Measurements from ENCODE around the gene LUM. TPM values are rescaled to one million over a fixed set of nuclear protein-coding genes. Genes with fewer than 3 reads are reported as not detected.
A peak's percentile ranks its signal among the peaks of the same experiment; 100 is the strongest.

Gene LUM
- total RNA-seq, 1 donor from 2014 or later: not detected

GRCh38 chr12:91138337-91138920 is 27.1 kb upstream of the LUM start:
- H3K36me3 Mint-ChIP-seq (ENCODE audit: insufficient read depth): no peaks in the 10 kb centered on the region
- H3K27me3 Mint-ChIP-seq: peaks cover 8% of the 10 kb centered on the region
- no peak for DNase-seq (ENCODE audit: low spot score, unreplicated experiment)
- TF ChIP-seq, protein P1, sequence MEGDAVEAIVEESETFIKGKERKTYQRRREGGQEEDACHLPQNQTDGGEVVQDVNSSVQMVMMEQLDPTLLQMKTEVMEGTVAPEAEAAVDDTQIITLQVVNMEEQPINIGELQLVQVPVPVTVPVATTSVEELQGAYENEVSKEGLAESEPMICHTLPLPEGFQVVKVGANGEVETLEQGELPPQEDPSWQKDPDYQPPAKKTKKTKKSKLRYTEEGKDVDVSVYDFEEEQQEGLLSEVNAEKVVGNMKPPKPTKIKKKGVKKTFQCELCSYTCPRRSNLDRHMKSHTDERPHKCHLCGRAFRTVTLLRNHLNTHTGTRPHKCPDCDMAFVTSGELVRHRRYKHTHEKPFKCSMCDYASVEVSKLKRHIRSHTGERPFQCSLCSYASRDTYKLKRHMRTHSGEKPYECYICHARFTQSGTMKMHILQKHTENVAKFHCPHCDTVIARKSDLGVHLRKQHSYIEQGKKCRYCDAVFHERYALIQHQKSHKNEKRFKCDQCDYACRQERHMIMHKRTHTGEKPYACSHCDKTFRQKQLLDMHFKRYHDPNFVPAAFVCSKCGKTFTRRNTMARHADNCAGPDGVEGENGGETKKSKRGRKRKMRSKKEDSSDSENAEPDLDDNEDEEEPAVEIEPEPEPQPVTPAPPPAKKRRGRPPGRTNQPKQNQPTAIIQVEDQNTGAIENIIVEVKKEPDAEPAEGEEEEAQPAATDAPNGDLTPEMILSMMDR (IDR thresholded peaks at IDR 0.05; ENCODE audit: unreplicated experiment): no peak
- H3K4me3 Mint-ChIP-seq (ENCODE audit: low read depth): no peak overlapping the region
- H3K27ac Mint-ChIP-seq: peak overlapping the region; percentile 10
- peaks cover 4% of the 10 kb centered on the region for H3K9me3 Mint-ChIP-seq (ENCODE audit: low read depth)
- peaks cover 7% of the 10 kb centered on the region for H3K4me1 Mint-ChIP-seq (ENCODE audit: low read depth)

- Mint-ChIP-seq H3K4me1 (ENCODE audit: low read depth) (peaks cover 7% of the 10 kb centered on the region), H3K27me3 (no peaks in the 10 kb centered on the region), H3K27ac (no peak overlapping the region), H3K4me3 (ENCODE audit: low read depth) (no peak overlapping the region), H3K36me3 (ENCODE audit: insufficient read depth) (no peaks in the 10 kb centered on the region), H3K9me3 (ENCODE audit: low read depth) (peaks cover 4% of the 10 kb centered on the region)
- no peak for DNase-seq (ENCODE audit: low spot score, unreplicated experiment)
- TF ChIP-seq, protein P1 (IDR thresholded peaks at IDR 0.05; ENCODE audit: unreplicated experiment): no peak
These were observed 22.6 kb upstream of the LUM start for GRCh38 chr12:91133871-91134270.

DNA sequence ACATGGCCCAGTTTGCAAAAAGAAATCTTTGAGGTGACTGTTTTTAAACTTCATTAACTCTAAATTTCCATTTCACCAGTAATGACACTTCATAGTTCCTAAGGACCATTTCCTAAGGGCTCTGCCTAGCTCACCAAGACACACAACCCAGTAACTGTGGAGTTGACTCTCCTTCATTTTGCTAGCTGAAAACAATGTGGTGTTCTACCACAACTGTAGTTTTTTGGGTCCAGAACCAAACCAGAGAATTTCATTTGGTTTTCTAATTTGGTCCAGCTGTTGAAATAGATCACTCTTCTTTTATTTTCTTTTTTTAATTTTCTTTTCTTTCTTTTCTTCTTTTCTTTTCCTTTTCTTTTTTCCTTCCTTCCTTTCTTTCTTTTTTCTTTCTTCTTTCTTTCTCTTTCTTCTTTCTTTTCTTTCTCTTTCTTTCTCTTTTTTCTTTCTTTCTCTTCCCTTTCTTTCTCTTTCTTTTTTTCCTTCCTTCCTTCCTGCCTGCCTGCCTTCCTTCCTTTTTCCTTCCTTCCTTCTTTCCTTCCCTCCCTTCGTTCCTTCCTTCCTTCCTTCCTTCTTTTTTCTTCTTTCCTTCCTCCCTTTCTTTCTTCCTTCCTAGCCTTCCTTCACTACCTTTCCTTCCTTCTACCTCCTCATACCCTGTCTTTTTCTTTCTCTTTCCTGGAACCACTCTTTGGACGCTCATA is 18.5 kb upstream of the LUM start:
- H3K9me3 Mint-ChIP-seq (ENCODE audit: low read depth): no peaks in the 10 kb centered on the region
- no peaks in the 10 kb centered on the region for H3K27me3 Mint-ChIP-seq
- H3K36me3 Mint-ChIP-seq (ENCODE audit: insufficient read depth): no peaks in the 10 kb centered on the region
- H3K4me3 Mint-ChIP-seq (ENCODE audit: low read depth): no peak overlapping the region
- H3K27ac Mint-ChIP-seq: no peak overlapping the region
- H3K4me1 Mint-ChIP-seq (ENCODE audit: low read depth): no peaks in the 10 kb centered on the region
- TF ChIP-seq, protein P1 (IDR thresholded peaks at IDR 0.05; ENCODE audit: unreplicated experiment): no peak
- no peak for DNase-seq (ENCODE audit: low spot score, unreplicated experiment)

GRCh38 chr12:91127751-91128150 is 16.5 kb upstream of the LUM start:
- Mint-ChIP-seq H3K27ac (no peak overlapping the region), H3K4me1 (ENCODE audit: low read depth) (no peaks in the 10 kb centered on the region), H3K27me3 (no peaks in the 10 kb centered on the region), H3K4me3 (ENCODE audit: low read depth) (no peak overlapping the region), H3K9me3 (ENCODE audit: low read depth) (no peaks in the 10 kb centered on the region), H3K36me3 (ENCODE audit: insufficient read depth) (no peaks in the 10 kb centered on the region)
- DNase-seq (ENCODE audit: low spot score, unreplicated experiment): no peak
- TF ChIP-seq, protein P1 (IDR thresholded peaks at IDR 0.05; ENCODE audit: unreplicated experiment): no peak

GRCh38 chr12:91127306-91127705 is 16.0 kb upstream of the LUM start:
- no peak for DNase-seq (ENCODE audit: low spot score, unreplicated experiment)
- H3K4me3 Mint-ChIP-seq (ENCODE audit: low read depth): no peak overlapping the region
- TF ChIP-seq, protein P1 (IDR thresholded peaks at IDR 0.05; ENCODE audit: unreplicated experiment): no peak
- H3K36me3 Mint-ChIP-seq (ENCODE audit: insufficient read depth): no peaks in the 10 kb centered on the region
- H3K27ac Mint-ChIP-seq: no peak overlapping the region
- no peaks in the 10 kb centered on the region for H3K4me1 Mint-ChIP-seq (ENCODE audit: low read depth)
- H3K9me3 Mint-ChIP-seq (ENCODE audit: low read depth): no peaks in the 10 kb centered on the region
- no peaks in the 10 kb centered on the region for H3K27me3 Mint-ChIP-seq

Data from progenitor cell of endocrine pancreas (in vitro differentiated cells).